HG02623 (cell line): Measurements from ENCODE around the gene KRT15.

ENCODE experiments used
- ATAC-seq: cut with Tn5 transposase; IDR thresholded peaks from one replicate; pipeline ENCODE4 v1.9.1; 2021; ENCODE audit warnings: moderate library complexity; ENCODE audit not compliant: unreplicated experiment

The KRT15 gene

DNA sequence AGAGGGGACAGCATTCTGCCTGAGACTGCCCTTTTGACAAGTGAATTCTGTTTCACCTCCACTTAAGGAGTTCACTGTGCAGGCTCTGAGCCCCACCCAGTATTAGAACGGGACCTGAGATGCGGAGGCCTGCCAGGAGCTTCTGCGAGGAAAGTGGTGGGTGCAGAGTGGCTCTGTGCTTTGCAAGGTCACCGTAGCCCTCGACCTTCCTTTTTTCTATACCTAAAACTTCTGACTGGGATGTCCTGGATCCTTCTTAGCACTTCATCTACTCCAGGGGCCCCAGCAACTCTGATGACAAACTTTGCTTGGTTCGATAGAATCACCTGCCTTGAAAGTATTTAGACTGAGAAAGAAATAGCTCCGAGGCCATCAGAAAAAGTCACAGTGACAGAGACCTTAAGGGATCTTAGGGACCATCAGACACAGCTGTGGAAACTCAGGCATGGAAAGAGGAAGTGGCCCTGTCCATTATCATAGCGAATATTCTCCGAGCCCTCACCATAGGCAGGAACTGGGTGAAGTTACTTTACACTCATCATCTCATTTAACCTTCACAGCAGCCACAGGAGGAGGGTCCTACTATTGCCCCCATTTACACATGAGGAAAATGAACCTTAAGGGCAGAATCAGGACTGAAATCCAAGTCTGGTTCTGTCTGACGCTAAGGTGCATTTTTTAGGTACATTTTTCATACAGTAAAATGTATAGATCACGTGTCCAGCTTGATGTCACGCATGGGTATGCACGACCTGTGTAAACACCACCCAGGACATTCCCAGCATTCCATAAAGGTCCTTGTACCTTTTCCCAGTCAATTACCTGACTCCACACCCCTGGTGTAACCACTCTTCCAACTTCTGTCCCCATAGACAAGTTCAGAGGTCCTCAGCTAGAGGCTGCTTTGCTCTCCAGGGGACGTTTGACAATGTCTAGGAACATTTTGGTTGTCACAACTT, 12.6 kb downstream of the KRT15 start:
- no peak for ATAC-seq

DNA sequence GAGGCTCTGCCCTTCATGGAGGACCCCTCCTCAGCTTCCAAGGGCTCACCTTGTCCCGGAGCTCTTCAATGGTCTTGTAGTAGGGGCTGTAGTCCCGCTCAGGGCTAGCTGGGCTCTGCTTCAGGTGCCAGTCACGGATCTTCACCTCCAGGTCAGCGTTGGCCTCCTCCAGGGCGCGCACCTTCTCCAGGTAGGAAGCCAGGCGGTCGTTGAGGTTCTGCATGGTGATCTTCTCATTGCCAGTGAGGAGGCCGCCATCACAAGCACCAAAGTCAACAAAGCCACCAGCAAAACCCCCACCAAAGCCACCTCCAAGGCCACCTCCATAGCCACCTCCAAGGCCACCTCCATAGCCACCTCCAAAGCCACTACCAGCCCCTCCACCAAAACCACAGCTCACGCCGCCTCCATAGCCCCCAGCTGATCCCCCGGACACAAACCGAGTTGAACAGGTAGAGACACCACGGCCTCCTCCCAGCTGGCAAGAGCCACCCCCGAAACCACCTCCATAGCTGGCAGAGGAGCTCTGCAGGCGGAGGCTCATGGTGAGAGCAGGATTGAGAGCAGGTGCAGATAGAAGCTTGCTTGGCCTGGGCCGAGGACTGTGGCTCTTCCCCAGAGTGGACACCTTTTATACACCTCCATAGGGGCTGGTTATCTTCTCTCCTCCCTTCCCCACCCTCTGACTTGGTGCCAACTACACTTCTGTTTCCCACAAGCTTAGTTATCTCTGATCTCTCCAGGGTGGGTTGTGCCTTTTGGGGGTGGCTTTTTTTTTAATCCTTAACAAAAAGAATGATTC, 13.5 kb downstream of the KRT15 start, which contains the start of gene KRT13:
TSS of gene KRT13 (minus strand) at position 606 of the 802 bp plus-strand sequence. CDS start at position 544, 62 bp downstream.
- ATAC-seq, result no peak

DNA sequence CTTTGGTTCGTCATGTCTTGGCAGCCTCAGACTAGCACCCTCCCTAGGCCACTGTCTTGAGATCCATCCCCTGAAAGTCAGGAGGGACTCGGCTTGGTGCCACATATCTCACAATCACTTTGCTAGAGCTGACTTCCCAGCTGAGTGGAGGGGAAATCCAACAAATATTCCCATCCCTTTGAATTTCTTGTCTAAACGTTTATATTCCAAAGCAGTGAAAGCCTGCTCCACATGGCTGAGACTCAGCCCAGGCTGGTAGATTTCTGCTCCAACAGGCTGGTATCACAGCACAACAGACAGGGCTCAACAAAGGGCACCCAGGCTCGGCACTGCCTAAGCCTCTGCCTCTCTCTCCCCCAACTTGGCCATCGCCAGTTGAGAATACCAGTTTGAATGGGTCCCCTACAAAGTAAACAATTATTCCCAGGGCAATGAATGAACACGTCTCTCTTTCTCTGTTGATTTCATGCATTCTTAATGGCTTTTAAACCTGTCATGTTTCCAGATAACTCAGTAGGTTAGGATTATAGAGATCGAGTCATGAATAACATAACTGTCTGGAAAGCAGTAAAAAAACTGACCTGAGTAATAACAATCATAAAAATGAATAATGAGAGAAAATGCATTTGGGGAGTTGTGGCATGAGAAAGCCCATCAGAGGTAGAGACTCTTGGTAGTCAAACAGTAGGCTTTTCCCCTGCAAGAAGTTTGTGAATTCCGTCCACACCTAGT, 14.3 kb downstream of the KRT15 start:
- no peak for ATAC-seq

DNA sequence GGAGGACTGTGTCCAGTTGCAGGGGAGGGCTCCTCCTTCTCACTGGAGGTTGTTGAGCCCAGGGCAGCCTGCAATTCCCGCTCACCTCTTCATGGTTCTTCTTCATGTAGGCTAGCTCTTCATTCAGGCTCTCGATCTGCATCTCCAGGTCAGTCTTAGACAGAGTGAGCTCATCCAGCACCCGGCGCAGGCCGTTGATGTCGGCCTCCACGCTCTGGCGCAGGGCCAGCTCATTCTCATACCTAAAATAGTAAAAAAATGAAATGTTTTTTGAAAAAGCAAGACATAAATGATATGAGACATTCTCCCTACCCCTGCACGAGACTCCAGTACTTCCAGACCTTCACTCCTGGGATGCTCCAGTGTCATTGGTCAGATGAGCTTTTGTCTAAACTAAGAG, 15.5 kb downstream of the KRT15 start:
- ATAC-seq, result no peak

DNA sequence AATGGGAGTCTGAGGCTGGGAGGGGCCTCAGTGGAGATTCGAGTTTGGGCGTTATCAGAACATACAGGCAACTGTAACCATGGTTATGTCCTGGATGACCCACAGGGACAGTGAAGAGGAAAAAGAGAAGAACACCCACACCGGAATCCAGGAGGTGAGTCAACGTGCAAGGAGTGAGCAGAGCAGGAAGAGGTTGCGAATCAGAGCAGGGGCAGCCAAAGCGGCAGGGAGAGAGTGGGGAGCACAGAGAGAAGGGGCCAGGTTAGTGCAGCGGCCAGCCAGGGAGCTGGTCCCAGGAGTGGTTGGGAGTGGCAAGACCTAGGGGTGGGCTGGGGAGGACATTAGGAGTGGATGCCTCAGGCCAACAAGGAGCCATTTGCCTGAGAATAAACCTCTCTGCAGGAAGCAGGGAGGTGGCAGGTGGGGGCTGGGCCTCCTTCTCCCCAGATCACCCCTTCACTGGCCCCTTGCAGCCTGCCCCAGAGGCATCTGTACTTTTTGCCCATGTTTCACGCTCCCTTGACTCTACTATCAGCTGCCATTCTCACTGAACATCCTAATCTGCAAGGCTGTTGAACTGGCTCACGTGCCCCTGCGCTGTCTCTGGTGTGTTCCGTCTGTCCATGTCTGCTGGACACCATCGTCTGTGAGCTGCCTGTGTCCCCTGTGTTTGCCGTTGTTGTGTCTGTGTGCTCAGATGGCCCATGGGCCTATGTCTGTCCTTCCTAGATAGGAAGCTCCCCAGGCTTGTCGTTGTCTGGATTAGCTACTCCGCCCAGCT, 18.4 kb downstream of the KRT15 start:
- no peak for ATAC-seq

DNA sequence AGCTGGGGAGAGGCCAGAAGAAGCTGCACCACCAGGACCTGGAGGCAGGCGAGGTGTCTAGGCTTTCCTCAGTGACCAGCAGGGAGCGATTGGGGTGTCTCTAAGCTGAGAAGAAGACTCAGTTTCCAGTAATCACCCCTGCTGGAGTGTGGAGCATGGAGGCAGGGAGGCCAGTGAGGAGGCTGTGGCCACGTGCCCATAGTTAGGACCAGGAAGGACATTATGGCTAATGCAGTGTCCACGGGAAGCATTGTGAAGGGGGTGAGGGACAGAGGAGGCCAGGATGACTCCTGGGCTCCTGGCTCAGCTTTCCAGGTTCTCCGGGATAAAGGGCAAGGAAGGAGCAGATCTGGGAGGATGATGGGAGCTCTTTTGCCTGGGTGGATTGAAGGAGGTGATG, 19.0 kb downstream of the KRT15 start:
- ATAC-seq, result no peak

DNA sequence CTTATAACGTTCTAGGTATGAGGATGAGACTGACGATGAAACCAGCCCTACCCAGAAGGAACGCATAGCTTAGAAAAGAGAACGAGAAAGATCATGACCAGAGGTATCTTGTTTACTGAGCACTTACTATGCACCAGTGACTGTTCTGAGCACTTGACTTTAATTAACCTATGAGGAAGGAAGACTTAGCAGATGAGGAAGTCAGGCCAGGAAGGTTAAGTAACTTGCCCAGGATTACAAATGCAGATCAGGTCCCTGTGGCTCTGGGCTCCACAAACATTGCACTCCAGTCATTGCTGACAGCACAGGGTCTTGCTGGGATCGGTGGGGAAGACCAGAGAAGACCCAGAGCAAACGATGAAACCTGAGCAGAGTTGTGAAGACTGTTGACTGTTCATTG, 20.4 kb downstream of the KRT15 start:
- no peak for ATAC-seq

DNA sequence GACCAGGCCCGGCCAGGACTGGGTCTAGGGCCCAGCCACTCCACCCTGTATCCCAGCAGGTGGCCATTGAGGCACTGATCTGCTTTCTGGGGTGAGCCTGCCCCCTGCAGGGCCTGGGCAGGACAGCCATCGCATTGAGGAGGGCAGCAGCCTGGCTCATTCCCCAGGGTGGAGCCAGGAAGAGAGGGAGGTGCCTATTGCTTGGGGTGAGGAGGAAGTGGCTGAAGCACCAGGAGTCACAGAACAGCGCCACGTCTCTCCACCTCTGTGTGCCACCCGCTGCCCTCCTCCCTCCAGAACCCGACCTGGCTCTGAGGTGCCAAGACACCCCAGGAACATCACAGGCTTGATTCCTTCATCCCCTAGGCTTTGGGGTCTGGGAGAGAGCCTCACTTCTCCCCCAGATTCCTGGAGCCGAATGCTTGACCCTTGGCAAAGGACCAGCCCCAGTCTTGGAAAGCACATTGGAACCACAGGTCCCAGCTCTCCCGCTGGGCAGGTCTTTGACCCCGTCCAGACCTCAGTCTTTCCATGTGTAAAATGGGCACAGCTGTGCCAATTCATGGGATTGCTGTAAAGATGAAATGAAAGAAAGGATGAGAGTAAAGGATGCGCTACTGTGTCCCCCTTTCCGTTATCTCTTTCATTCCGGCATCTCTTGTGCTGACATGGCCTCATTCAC, 21.7 kb downstream of the KRT15 start:
- ATAC-seq, result no peak

DNA sequence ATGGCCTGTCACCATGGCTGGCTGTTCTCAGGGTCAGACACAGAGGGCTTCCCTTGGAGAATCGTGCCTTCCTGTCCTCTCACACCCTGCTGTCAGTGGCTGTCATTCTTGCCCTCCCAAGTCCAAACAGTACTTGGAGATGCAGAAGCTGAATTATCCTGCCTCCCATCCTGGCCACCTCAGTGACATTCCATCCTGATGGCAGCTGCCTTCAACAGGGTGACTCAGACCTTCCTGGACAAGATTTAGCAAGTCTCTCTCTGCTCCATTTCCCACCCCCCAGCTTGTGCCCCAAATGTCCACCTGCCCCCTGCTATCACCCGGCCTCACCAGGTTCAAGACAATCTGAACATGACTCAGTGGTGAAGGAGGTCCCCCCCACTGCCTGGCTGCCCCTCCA, 24.2 kb downstream of the KRT15 start:
- ATAC-seq, result no peak

DNA sequence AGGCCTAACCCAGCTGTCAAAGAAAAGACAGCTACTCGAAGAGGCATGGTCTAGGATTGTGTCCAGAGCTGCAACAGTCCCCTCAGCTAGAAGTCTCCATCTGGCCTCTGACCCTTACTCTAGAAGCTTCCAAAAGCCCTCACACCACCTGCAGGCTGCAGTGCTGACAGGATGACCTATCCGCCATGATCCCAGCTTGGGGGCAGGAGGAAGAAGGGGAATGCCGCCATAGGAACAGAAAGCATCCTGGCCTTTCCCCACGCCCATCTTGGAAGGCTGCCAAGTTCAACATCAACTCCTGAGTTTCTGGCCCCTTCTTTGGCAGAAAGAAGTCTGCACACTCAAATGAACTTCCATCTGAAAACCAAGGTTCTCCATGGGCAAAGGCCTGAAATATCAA, 25.9 kb downstream of the KRT15 start:
- ATAC-seq, result no peak

DNA sequence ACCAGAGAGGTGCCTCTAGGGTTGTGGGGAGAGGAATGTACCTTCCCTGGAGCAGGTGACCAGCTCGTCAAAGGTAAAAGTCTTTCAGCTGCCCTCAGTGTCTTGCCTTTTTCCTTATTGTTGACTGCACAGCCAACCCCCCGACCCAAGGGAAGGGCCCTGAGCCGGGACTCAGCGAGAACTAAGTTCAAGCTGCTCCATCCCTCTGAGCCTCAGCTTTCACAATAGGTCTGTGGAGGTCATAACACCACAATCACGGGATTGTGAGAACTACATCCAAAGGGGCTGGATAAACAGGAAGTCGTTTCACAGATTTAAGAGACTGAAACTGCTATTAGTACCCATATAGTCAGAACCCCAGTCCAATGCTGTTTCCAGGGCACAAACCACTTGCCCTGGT, 26.3 kb downstream of the KRT15 start:
- ATAC-seq, result no peak

DNA sequence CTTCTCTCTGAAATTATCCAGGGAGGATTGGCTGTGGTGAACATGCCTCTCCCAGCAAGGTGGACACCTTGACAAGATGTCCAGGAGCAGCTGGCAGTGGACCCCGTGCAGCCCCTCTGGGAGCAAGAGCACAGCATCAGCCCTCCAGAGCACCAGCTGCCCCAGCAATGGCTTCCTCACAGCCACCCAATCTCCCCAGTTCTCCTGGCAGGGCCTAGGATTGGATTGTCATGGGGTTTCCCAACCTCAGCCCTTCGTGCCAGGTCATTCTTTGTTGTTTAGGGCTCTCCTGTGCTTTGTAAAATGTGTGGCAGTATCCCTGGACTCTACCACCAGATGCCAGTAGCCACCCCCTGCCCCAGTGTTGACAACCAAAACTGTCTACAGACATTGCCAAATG, 27.2 kb downstream of the KRT15 start:
- no peak for ATAC-seq

DNA sequence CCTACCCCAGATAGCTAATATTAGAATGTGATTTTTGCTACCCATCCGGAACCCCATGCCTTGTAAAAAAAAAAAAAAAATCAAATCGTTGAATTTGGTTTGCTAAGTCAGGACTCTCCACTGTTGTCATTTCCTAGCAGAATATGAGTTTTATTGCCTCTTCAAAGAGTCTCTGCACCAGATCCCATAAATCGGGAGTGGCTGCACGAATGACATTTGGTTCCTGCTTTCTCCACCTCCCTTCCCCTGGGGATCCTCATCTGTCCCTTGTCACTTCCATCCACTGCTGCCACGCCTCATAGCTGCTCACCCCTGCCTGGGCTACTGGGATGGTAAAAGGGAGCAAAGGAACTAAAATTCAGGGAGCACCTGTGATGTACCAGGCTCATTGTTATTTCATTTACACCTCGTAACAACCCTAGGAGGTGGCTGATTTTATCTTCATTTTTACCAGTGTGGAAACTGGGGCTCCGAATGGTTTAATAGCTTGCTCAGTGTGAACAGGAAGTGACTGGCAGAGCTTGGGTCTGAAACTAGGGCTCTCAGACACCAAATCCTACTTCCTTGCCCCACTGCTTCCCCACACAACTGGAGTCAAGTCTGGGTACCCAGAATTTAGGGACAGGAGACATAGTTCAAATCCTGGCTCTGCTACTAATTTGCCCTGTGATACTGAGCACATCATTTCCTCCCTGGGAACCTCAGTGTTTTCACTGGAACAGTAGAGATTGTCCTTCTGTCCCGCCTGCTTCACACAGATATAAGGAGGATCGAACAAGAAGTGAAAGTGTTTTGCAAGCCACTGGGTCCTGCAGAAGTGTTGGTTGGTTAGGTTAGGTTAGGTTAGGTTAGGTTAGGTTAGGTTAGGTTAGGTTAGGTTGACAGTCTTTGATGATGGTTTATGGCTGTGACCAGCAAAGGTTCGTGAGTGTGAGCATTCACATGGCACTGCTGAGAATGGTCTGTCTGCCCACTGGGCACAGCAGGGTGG, 28.4 kb downstream of the KRT15 start:
- ATAC-seq, result no peak

DNA sequence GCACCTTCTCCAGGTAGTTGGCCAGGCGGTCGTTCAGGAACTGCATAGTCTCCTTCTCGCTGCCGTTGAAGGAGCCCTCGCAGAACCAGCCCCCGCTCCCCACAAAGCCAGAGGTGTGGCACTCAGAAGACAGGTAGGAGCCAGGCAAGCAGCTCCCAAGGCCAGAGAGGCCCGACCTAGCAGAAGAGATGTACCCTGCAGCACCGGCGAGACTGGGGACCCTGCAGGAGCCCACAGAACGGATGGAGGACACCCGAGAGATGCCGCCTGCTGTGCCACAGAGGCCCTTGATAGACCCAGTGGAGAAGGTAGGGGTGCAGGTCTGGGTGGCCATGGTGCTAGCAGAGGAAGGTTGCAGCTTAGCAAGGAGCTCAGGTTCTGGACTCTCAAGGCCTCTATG, 29.2 kb downstream of the KRT15 start, which contains the start of gene KRT36:
TSS of gene KRT36 (minus strand) at position 380 of the 400 bp plus-strand sequence. CDS start at position 334, 46 bp downstream.
- no peak for ATAC-seq

DNA sequence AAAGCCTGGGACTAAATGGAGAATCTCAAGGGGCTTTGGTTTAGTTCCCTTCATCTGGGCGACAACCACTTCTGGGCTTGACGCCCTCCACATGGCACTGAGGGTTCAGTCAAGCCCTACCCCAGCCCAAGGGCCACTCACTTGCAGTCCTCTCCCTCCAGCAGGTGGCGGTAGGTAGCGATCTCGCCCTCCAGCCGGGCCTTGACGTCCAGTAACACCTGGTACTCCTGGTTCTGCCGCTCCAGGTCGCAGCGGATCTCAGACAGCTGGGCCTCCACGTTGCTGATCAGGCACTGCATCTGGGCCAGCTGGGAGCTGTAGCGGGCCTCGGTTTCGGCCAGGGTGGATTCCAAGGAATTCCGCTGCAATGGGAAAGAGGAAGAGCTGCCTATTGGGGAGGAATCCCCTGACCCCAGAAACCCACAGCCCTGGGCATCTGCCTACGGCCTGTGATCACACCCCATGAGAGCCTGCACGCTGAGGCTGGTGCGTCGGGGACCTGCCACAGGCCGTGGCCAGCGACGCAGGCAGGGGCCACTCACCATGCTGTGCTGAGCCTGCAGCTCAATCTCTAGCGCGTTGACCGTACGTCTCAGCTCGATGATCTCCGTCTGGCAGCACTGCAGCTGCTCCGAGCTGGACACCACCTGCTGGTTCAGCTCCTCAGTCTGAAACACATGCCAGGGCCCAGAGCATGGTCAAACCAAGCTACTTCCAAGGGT, 31.7 kb downstream of the KRT15 start:
- ATAC-seq, result no peak

DNA sequence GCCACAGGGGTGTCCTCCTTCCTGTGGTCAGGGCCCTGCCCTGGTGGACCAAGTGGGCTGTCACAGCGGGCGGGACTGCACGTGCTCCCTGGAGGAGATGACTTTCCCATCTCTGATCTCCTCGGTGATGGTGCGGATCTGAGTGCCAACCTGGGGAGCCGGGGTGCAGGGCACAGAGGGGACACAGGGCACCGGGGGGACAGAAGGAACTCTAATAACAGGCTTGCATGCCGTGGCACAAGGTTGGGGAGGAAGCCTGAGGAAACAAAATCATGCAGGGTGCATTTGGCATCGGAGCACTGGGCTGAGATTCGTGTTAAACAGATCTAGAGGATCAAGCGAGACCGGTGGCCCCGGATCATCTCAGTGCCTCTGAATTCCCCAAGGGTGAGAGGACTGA, 32.4 kb downstream of the KRT15 start:
- ATAC-seq, result no peak

DNA sequence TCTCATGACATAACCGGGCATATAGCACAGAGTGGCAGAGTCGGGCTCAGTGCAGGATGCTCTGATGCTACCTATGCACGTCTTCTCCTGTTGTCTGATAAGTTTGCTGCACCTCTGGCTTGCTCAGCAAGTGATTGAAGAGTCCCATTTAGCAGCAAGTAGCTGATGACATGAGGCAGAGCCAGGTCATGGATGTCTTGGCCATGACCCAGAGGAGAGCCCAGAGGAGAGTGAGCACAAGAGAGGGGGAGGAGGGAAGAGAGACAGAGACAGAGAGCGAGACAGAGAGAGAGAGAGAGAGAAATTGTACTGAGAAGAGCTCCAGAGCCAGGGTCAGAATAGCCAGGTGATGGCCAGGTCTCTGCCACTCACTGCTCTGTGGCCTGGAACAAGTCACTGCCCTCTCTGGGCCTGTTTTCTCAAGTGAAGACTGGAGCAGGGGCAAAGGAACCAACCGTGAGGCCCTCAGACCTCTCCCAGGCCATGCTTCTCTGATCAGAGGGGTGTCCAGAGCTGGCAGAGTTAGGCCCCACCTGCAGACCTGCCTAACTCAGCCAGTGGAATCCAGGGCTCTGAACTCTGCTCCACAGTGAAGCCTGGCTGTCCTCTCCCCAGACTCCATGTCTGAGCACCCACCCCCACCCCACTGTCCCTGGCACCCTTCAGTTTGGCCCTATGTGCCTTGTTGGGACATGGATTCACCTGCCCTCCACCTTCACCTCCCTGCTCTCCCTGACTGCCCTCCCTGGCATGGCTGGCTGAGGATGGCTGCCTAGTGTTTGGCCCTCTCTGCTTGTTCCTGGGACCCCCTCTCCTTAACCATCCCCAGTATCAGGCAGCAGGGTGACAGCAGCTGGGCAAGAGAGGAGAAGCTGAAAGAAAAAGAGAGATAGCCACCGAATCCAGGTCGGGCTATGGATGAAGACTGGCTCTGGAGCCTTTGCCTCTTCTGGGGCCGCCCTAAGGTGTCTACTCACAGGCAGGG, 33.5 kb downstream of the KRT15 start:
- no peak for ATAC-seq
